BLaER1 (cell line): ENCODE measurements around the gene DSC1.
"Not testable (repeated sequence)": the region's sequence is repeated elsewhere in the genome, so short reads cannot be mapped to it uniquely, and the experiment has no call there.

Experiments used
- H3K27ac ChIP-seq: shearing (Covaris generic); formaldehyde crosslinking; 2 replicates; pipeline ENCODE4 v1.8.1; 2022
- H3K27me3 ChIP-seq: shearing (Covaris generic); formaldehyde crosslinking; 2 replicates; pipeline ENCODE4 v1.8.1; 2022
- H3K36me3 ChIP-seq: shearing (Covaris generic); formaldehyde crosslinking; 2 replicates; pipeline ENCODE4 v1.8.1; 2022
- H3K4me1 ChIP-seq: shearing (Covaris generic); formaldehyde crosslinking; 2 replicates; pipeline ENCODE4 v1.8.1; 2022
- H3K4me2 ChIP-seq: shearing (Covaris generic); formaldehyde crosslinking; 2 replicates; pipeline ENCODE4 v1.8.1; 2022
- H3K4me3 ChIP-seq: shearing (Covaris generic); formaldehyde crosslinking; 2 replicates; pipeline ENCODE4 v1.8.1; 2022
- H3K9ac ChIP-seq: shearing (Covaris generic); formaldehyde crosslinking; 2 replicates; pipeline ENCODE4 v1.8.1; 2022
- H3K9me3 ChIP-seq: shearing (Covaris generic); formaldehyde crosslinking; 2 replicates; pipeline ENCODE4 v1.8.1; 2022
- H4K20me1 ChIP-seq: shearing (Covaris generic); formaldehyde crosslinking; 2 replicates; pipeline ENCODE4 v1.8.1; 2022
- Cebpa-rat ChIP-seq: shearing (Covaris generic); IDR thresholded peaks from 2 replicates; pipeline ENCODE4 v1.8.1; 2022

The DSC1 gene

DNA sequence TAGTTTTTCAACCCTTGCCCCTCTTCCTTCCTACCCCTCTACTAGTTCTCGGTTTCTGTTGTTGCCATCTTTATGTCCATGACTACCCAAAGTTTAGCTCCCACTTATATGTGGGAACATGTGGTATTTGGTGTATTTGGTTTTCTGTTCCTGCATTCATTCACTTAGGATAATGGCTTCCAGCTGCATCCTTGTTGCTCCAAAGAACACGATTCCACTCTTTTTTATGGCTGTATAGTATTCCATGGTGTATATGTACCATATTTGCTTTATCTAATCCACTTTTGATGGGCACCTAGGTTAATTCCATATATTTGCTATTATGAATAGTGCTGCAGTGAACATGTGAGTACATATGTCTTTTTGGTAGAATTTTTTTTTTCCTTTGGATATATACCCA, 20.6 kb upstream of the DSC1 start:
- Histone ChIP-seq H4K20me1 (no peaks in the 10 kb centered on the region), H3K4me3 (no peak overlapping the region), H3K9me3 (no peaks in the 10 kb centered on the region), H3K27me3 (no peaks in the 10 kb centered on the region), H3K4me2 (no peak overlapping the region), H3K36me3 (no peaks in the 10 kb centered on the region), H3K27ac (no peak overlapping the region), H3K9ac (no peak overlapping the region), H3K4me1 (no peaks in the 10 kb centered on the region)
- no peak for TF ChIP-seq Cebpa-rat

DNA sequence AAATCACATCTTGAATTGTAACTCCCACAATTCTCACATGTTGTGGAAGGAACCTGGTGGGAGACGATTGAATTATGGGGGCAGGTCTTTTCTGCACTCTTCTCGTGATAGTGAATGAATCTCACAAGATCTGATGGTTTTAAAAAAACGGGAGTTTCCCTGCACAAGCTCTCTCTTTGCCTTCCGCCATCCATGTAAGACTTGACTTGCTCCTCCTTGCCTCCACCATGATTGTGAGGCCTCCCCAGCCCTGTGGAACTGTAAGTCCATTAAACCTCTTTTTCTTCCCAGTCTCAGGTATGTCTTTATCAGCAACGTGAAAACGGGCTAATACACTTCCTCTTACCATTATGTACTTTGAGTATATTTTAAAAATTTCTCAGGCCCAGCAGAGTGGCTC, 14.7 kb upstream of the DSC1 start:
- not testable (repeated sequence) for H3K4me1 ChIP-seq, H3K9ac ChIP-seq, H3K27ac ChIP-seq, H3K9me3 ChIP-seq, H3K4me2 ChIP-seq, H4K20me1 ChIP-seq, H3K36me3 ChIP-seq, H3K4me3 ChIP-seq, H3K27me3 ChIP-seq

DNA sequence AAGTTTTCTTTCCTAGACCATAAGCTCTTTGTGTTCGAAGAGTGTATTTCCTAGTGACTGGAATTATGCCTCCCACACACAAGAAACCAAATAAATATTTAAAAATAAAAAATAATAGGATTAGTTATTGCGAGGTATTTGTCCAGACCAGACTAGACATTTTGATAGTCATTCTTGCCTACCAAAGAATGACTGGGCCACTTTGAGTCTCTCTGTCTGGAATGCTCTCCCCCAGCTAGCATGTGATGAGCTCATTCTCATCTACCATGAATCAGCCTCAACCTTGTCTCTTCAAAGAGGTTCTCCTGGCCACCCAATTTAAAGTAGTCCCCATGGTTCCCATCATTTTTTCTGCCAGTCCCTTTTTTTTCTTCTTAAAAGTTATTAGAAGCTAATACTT, 13.9 kb upstream of the DSC1 start:
- no peak for TF ChIP-seq Cebpa-rat
- no peak overlapping the region for H3K4me2 ChIP-seq
- H3K4me1 ChIP-seq = no peaks in the 10 kb centered on the region
- H3K9ac ChIP-seq = no peak overlapping the region
- H3K4me3 ChIP-seq = no peak overlapping the region
- no peaks in the 10 kb centered on the region for H3K9me3 ChIP-seq
- H3K27ac ChIP-seq = no peak overlapping the region
- H3K27me3 ChIP-seq = no peaks in the 10 kb centered on the region
- no peaks in the 10 kb centered on the region for H4K20me1 ChIP-seq
- no peaks in the 10 kb centered on the region for H3K36me3 ChIP-seq

DNA sequence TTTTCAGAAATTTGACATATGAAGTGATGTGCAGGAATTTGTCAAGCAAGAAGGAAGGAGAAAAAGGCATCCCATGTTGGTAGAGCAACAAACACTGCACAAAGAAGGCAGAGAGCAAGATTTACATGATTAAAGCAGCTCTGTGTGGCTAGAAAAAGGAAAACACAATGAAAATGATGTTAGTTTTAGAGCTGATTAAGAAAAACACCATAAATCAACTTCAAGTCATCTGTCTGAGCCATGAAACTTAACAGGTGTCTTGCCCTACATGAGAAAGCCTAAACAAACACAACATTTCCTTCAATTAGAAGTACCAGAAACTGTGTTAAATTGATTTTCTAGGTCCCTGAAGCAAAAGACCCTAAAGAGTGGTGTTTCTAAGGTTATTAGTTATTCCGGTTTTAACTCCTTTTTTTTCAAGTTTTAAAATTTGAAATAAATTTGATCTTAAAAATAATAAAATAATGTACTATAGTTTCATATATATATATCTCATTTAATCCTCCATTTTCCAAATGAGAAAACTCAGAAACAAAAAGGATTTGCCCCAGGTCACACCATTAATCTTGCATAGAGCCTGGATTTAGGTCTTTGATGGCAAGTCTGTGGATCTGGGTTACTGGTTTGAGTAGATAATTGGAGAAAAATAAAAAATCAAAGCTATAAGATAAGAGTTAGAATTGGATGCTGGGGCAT, 8.6 kb upstream of the DSC1 start:
- H3K9ac ChIP-seq = no peak overlapping the region
- no peaks in the 10 kb centered on the region for H4K20me1 ChIP-seq
- no peaks in the 10 kb centered on the region for H3K36me3 ChIP-seq
- TF ChIP-seq Cebpa-rat = no peak
- no peaks in the 10 kb centered on the region for H3K27me3 ChIP-seq
- H3K4me1 ChIP-seq = no peaks in the 10 kb centered on the region
- H3K4me3 ChIP-seq = no peak overlapping the region
- H3K9me3 ChIP-seq = no peaks in the 10 kb centered on the region
- no peak overlapping the region for H3K4me2 ChIP-seq
- no peak overlapping the region for H3K27ac ChIP-seq

DNA sequence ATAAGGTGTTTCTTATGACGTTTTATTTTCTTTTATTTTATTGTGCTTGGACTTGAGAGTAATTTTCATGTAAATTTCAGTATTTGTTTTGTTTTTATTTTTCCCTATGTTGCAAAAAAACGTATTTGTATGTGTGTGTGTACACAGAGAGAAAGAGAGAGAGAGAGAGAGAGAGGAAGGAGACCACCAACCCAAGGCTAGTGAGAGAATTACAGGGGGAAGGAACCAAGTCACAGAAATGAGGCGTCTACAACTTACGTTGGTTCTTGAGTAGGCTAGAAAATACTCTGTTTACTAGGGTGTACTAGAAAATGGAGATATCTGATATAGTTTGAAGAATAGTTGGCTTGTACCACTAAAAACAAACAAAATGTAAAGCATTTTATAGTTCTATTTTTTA, 7.7 kb upstream of the DSC1 start:
- Histone ChIP-seq H3K4me3 (no peak overlapping the region), H3K27ac (no peak overlapping the region), H4K20me1 (no peaks in the 10 kb centered on the region), H3K9me3 (no peaks in the 10 kb centered on the region), H3K4me1 (no peaks in the 10 kb centered on the region), H3K27me3 (no peaks in the 10 kb centered on the region), H3K36me3 (no peaks in the 10 kb centered on the region), H3K9ac (no peak overlapping the region), H3K4me2 (no peak overlapping the region)
- TF ChIP-seq Cebpa-rat = no peak

DNA sequence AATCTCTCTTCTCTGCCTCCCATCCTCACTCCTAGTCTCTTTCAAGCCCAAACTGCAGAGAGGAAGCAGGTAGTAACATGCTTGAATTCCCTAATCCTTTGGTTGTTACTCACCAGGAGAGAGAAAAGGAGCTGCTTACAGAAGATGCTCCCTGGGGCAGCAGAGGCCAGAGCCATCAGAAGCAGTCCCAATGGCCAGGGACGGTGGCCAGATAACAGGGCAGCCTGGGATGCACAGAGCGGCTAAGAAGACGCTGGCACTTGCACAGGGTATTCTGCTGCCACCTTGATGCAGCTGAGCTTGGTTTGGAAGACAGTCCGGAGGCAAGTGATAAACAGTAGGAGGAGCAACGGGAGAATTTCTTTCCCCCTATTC, 250 bp downstream of the DSC1 start:
- no peak overlapping the region for H3K27ac ChIP-seq
- no peak overlapping the region for H3K9ac ChIP-seq
- no peak for TF ChIP-seq Cebpa-rat
- H3K4me1 ChIP-seq = no peaks in the 10 kb centered on the region
- no peak overlapping the region for H3K4me3 ChIP-seq
- no peaks in the 10 kb centered on the region for H3K36me3 ChIP-seq
- H3K27me3 ChIP-seq = no peaks in the 10 kb centered on the region
- H4K20me1 ChIP-seq = no peaks in the 10 kb centered on the region
- H3K4me2 ChIP-seq = no peak overlapping the region
- no peaks in the 10 kb centered on the region for H3K9me3 ChIP-seq

DNA sequence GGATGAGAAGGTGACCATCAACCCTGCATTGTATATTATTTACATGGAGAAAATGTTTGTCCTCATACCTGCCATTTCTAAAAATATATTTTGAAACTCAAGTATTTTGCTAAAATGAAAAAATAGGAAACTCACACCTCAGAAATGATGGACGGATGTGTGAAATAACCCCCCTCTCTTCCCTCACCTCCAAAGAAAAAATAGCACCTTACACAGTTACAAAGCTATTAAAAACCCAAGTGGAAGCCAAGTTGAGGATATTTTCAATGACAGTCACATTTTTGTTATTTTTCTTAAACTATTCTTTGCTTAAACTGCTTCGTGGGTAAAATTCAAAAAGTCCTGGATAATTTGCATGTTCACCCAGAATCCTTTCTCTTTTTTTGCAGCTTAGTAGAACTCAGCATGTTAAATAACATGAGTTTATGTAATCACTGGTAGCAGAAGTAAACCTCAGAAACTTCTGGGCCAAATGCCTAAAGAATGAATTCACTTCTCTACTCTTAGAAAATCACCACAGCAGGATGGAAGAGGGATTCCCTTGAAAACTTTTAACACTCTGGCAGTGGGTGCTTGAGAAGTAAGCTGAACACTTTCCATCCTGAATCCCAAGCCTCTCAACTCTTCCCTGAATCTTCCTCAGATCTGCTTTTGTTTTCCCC, 768 bp downstream of the DSC1 start:
- no peaks in the 10 kb centered on the region for H3K4me1 ChIP-seq
- H3K36me3 ChIP-seq = no peaks in the 10 kb centered on the region
- H3K9ac ChIP-seq = no peak overlapping the region
- no peaks in the 10 kb centered on the region for H3K9me3 ChIP-seq
- no peak for TF ChIP-seq Cebpa-rat
- no peaks in the 10 kb centered on the region for H4K20me1 ChIP-seq
- H3K27ac ChIP-seq = no peak overlapping the region
- H3K27me3 ChIP-seq = no peaks in the 10 kb centered on the region
- H3K4me2 ChIP-seq = no peak overlapping the region
- H3K4me3 ChIP-seq = no peak overlapping the region

DNA sequence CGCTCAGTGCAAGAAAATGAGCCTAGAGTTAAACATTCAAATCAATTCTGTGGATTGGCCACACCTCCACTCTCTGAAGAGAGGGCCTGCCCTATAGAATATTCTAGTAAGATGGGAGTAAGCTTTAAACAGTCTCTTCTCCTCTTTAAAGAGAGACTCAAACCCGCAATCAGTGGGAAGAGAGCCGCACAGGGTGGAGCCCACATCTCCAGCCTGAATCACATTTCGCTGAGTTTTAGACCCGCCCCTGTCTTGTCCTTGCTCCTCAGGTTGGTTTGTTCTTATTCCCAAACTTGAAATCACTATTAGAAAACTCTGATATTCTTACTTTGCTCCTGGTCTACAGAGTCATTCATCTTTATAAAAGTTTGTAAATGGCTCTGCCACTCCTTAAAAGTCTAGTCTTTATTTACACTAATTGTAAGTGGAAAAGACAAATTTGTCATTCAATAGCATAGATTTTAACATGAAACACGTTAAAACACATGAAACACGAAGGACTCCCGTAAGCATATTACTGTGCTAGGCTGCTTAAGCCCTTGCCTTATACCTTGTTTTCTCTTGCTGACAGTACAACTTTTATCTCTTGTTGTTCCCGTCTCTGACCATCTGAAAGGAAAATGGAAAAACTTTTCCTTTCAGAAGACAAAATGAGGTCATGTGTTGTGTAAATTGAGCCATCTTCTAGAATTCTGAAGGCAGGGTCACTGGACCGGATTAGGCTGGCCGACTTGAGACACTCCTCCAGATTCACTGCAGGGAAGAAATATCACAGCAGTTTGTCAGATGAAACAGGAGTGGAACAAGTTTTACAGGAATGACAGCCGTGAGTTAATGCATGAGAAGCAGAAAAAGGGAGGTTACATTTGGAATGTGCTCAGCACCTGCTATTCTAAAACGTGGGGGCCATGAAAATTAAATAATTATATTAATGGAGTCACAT, 5.6 kb downstream of the DSC1 start:
- Histone ChIP-seq H3K36me3 (no peaks in the 10 kb centered on the region), H3K4me1 (no peaks in the 10 kb centered on the region), H3K27ac (no peak overlapping the region), H3K27me3 (no peaks in the 10 kb centered on the region), H3K4me2 (no peak overlapping the region), H3K9me3 (no peaks in the 10 kb centered on the region), H4K20me1 (no peaks in the 10 kb centered on the region), H3K9ac (no peak overlapping the region), H3K4me3 (no peak overlapping the region)
- TF ChIP-seq Cebpa-rat = no peak

DNA sequence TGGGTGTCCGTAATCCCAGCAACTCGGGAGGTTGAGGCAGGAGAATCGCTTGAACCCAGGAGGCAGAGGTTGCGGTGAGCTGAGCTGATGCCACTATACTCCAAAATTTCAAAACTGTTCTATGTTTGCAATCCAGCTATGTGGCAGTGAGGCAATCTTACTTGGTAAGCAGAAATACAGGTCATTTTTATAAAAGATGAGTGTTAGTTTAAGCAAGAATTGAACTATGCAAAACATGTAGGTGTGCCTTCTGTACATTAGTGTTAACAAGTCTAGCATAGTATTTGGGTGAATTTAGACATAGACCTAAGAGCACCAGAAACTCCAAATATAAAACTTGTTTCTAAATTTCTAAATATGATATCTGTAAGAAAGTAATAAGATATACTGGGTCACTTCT, 7.2 kb downstream of the DSC1 start:
- H3K9me3 ChIP-seq = no peaks in the 10 kb centered on the region
- H3K27ac ChIP-seq = no peak overlapping the region
- H3K4me1 ChIP-seq = no peaks in the 10 kb centered on the region
- no peaks in the 10 kb centered on the region for H3K36me3 ChIP-seq
- H3K4me3 ChIP-seq = no peak overlapping the region
- no peak overlapping the region for H3K9ac ChIP-seq
- no peak overlapping the region for H3K4me2 ChIP-seq
- no peaks in the 10 kb centered on the region for H4K20me1 ChIP-seq
- no peak for TF ChIP-seq Cebpa-rat
- no peaks in the 10 kb centered on the region for H3K27me3 ChIP-seq

DNA sequence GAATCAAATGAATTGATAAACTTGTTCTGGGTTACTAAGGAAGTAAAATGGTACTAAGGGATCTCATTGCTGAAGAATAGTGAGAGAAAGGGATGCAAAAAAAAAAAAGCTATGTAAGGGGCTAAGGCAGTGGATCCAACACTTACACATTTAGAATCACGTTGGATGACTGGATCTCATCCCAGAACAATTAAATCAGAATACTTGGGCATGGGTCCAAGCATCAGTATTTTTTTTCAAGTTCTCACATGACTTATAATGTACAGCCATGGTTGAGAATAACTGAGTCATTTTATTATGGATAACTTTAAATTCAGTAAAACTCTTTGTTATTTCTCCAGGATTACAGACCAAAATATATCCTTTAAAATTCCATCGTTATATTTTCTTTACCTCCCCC, 8.5 kb downstream of the DSC1 start:
- Histone ChIP-seq H3K4me1 (no peaks in the 10 kb centered on the region), H4K20me1 (no peaks in the 10 kb centered on the region), H3K4me3 (no peak overlapping the region), H3K4me2 (no peak overlapping the region), H3K27me3 (no peaks in the 10 kb centered on the region), H3K27ac (no peak overlapping the region), H3K9ac (no peak overlapping the region), H3K9me3 (no peaks in the 10 kb centered on the region), H3K36me3 (no peaks in the 10 kb centered on the region)
- no peak for TF ChIP-seq Cebpa-rat
